IPS-11a (cell line): ENCODE measurements around the gene LRGUK.
"Not testable (repeated sequence)": the region's sequence is repeated elsewhere in the genome, so short reads cannot be mapped to it uniquely, and the experiment has no call there.

Source experiments
- H3K4me3 ChIP-seq: one replicate; pipeline ENCODE4 v1.5.1; 2013; ENCODE audit warnings: low read depth, low read length, control low read depth

The LRGUK gene, protein sequence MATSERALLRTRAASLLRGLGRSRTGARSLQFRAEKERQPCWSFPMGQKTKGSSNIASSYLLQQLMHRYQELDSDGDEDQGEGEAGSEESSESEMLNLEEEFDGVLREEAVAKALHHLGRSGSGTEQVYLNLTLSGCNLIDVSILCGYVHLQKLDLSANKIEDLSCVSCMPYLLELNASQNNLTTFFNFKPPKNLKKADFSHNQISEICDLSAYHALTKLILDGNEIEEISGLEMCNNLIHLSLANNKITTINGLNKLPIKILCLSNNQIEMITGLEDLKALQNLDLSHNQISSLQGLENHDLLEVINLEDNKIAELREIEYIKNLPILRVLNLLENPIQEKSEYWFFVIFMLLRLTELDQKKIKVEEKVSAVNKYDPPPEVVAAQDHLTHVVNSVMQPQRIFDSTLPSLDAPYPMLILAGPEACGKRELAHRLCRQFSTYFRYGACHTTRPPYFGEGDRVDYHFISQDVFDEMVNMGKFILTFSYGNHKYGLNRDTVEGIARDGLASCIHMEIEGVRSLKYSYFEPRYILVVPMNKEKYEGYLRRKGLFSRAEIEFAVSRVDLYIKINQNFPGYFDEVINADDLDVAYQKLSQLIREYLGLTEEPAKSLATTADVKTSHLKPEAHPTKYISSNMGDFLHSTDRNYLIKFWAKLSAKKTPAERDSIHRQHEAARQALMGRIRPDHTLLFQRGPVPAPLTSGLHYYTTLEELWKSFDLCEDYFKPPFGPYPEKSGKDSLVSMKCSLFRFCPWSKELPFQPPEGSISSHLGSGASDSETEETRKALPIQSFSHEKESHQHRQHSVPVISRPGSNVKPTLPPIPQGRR

DNA sequence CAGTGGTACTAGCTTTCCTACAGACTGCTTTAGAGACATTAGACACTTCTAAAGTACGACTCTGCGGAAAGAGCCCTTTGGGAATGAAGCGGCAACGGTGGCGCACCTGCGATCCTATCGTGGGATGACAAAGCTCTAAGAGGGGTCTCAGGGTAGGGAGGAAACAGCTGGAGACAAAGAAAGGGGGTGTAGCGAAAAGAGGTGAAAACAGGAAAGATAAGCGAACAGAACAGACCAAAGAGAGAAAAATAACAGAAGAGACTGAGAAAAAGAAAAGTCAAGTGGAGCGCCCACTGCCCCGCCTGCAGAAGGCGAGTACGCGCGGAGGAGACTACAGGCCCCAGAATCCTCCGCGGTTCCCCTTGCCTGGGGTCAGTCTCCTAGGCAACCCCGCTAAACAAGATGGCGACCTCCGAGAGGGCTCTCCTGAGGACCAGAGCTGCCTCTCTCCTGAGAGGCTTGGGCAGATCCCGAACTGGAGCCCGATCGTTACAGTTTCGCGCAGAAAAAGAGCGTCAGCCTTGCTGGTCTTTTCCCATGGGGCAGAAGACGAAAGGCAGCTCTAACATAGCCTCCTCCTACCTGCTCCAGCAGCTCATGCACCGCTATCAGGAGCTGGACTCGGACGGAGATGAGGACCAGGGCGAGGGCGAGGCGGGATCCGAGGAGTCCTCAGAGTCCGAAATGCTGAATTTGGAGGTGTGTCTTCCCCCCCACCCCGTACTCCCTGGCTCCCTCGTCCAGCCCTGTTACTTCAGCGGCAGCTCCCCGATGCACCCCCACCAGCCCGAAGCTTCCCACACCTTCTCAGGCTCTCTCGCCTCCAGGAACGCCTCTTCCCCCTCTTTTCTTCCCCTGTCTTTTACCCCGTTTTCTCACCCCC is at the start of gene LRGUK:
Gene LRGUK, plus strand, starts transcription at position 375 of the 883 bp plus-strand sequence. Its CDS starts 28 bp downstream, at position 403.
- H3K4me3 ChIP-seq = peak within 1 kb of the TSS; percentile 81

DNA sequence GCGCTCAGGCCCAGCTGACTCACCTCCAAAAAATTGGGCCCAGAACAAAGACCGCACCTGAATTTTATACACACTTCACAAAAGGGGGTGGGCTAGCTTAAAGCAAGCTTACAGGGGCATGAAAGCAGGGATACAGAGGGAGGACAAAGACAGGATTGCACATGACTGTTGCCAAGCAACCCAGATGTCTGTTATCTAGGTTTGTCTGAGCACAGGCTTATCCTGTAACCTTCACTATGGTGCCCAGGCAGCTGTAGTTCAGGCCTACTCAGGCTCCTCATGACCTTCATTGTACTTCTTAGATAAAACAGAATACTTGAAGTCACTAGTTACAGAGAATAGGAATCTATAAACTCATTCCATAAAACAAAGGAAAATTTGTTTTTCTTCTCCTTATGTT is 49.6 kb upstream of the LRGUK start:
- not testable (repeated sequence) for H3K4me3 ChIP-seq

DNA sequence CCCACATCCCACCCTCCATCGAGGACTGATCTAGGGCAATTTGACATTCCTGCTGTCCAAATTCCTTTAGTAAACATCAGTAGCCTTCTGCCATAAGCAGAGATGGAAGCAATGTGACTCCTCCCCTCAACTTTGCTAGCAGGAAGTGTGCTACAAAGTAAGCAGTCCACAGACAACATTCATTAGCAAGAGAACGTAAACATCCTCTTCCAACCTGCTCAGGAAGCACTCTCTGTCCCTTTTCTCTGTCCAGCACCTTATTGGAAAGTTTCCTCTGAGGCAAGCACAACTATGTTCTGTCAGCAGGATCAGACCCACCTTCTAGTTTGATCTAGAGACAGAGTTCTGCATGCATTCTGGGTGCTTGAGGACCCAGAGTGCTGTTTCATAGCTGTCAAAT is 48.1 kb upstream of the LRGUK start:
- H3K4me3 ChIP-seq = no peak overlapping the region

DNA sequence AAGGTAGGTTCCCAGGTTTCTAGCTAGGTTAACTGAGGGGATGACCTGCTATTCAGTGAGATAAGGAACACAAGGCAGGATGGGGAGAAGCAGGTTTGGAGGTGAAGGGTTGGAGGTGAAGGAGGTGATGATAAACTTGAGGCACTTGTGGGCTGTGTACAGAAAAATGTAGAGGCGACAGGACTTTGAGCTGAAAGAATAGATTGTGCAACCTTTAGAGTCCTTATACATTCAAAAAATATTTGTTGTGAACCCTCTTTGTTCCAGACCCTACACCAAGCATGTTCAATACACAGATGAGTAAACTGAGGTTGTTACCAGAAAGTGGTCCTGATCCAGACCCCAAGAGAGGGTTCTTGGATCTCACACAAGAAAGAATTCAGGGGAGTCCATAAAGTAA is 45.4 kb upstream of the LRGUK start:
- H3K4me3 ChIP-seq = no peak overlapping the region

DNA sequence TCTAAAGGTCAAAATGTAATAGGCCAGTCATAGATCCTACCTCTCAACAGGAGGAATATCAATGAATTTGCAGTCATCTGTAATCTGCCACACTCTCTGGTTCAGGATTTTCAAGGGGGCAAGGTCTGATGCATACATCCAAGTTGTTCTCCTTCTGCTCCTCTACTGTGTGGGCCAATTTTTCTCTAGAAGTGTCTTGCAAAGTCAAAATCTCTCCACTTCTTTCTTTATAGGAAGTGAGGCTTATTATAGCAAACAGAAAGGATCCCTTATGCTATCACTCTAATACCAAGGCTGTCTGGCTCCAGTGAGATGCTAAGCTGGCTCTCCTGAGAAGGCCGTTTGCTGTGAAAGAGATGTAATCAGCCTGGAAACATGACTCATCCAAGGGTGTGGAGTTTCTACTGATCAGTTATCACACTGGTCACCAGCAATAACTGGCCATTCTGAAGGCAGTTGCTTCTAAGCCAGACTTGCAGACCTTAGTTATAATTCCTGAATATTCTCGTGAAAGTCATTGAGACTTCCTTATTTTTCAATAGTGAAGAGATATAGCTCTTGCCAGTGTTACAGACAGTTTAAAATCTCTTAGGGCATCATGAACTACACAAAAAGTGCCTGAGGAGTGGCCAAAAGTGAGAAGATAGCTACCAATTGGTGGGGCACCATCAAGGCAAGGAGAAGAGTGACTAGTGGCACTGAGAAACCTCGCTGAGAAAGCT is 43.2 kb upstream of the LRGUK start:
- H3K4me3 ChIP-seq = no peak overlapping the region

DNA sequence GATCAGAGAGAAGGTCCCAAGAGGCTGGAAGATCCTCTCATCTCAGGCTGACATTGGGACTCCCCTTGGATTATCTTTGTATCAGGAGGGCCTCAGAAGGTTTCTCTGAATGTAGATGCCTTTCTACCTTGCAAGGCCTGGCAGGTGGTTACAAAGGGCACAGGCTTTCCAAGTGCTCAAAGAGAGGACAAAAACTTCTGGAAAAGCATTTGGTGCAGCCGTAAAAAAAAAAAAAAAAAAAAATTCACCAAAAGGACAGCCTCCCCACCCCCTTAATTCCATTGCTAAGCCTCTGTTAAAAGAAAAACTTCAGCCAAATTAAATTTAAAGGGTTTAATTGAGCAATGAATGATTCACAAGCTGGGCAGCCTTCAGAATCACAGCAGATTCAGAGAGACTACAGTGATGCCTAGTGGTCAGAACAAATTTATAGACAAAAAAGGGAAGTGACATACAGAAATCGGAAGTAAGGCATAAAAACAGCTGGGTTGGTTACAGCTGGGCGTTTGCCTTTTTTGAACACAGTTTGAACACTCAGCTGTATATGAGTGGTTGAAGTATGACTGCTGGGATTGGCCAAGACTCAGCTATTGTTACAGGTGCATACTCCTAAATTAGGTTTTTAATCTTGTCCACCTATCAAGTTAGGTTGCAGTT is 42.5 kb upstream of the LRGUK start:
- no peak overlapping the region for H3K4me3 ChIP-seq

DNA sequence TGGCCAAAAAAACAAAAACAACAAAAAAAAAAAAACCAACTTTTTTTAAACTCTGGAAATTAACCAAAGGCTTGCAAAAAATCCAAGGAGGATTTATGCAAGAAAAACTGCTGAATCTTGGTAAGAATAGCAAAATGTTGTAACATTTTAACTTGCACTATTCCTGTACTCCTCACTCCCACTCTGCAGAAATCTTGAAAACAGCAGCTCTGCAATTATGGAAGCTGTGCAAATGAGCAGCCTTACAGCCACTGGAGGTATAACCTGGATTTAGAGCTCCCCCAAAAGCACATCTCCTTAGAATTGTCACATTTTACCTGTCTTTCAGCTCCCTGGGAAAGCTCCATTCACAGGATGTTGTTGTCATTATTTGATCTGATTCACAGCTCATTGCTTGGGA is 41.8 kb upstream of the LRGUK start:
- no peak overlapping the region for H3K4me3 ChIP-seq

DNA sequence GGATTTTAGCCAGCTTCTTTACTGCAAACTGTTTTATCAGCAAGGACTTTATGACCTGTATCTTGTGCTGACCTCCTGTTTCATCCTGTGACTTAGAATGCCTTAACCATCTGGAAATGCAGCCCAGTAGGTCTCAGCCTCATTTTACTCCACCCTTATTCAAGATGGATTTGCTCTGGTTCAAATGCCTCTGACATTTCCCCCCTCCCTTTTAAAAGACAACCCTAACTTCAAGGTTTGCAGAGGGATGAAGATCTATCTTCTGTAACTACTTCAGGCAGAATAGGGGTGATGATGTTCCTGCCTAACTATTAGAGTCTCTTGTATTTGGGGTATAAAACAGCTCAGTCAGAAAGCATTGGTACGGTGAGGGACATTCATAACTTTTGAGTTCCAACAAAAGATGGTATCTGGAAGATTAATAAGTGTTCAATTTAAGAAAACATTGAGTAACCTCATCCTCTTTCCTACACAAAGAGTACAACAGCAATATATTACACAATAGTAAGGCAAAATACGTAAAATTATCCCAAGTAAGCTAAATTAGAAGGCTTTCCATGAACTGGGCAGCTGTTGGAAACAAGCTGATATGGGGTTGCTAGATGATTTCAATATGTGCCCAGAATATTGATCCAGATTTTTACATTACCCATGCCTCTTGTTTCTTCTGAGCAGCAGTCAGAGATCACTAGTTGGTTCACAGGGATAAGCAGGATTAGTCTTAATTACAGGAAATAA is 40.0 kb upstream of the LRGUK start:
- no peak overlapping the region for H3K4me3 ChIP-seq

DNA sequence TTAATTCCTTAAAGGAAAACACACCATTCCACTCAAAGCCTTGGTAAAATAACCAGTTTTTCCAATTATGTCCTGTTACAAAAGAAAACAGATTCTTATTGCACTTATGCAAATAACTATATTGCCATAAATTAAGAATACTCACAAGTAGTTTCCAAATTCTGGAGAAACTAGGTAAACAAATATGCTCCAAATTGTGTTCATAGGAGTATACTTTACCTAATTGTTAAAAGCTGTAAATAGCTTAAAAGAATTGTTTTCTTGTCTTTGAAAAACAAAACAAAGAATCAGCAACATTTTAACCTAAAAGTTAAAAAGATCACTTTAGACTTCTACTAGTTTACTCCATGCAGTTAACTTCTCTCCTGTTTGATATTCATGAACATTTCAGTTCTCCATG is 38.9 kb upstream of the LRGUK start:
- H3K4me3 ChIP-seq = no peak overlapping the region

DNA sequence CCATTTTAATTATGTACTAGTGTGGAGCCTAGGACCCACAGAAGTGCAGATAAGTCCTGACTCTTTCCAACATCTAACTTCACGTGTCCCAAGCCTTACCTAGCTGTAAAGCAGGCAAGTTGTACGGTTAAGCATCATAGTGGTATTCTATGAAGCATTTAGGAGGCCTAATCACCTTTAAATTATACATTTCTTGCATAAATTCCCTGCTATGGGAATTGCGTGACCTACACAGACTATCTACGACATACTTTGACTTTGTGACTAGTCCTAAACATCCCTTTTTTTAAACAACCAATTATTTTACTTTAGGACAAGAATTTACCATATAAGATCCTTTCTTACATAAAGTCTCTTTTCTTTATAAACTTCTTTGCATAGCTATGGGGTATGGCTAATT is 37.7 kb upstream of the LRGUK start:
- no peak overlapping the region for H3K4me3 ChIP-seq

DNA sequence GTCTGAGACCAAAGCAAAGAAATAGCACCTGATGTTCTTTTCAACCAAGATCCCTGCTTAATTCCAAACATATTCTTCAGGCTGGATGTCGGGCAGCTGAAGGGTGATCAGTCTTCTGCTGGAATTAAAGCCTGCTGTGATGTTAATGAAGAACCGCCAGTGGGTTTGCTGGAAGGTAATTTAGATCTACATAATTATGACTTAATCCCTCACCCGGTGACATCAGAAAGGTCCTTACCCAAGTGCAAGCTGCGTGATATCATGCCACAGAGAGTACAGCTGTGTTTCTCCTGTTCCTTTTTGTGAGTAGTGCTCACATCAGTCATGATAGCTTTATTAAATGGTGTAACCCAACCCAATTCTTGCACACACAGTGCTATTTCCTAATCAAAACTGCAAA is 29.1 kb upstream of the LRGUK start:
- H3K4me3 ChIP-seq = no peak overlapping the region

DNA sequence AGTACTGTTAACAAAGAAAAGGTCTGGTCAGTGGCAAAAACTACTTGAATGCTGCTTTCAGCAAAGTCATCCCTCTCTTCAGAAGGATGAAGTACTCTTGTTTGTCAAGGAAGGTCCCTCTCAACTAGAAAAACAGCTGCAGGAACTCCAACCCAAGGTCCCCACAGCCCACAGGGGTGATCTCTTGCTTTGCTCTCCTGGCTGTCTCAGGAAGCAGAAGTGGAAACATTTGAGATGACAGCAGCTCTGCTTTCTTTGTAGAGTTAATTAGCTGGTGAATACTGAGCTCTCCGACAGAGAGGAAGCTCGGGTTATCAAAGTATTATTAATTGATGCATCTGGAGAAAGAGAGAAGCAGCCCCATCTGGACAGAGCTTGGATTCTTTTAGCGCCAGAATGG is 25.4 kb upstream of the LRGUK start:
- H3K4me3 ChIP-seq = no peak overlapping the region

DNA sequence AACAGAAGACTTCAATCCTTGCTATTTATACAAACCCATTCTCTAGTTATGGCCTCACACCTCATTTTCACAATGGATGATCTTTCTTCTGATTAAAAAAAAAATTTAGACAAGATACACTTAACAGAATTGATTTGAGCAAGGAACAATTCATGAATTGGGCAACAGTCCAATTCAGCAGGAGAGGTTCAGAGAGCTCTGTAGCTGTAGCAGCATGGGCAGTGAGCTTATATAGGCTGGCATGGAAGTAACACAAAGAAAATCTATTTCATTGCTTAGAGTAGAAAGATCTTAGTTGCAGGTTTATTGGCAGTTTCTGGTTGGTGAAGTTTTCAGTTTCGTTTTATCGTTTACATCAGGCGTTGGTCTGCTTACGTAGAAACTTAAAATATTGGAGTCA is 23.0 kb upstream of the LRGUK start:
- no peak overlapping the region for H3K4me3 ChIP-seq

DNA sequence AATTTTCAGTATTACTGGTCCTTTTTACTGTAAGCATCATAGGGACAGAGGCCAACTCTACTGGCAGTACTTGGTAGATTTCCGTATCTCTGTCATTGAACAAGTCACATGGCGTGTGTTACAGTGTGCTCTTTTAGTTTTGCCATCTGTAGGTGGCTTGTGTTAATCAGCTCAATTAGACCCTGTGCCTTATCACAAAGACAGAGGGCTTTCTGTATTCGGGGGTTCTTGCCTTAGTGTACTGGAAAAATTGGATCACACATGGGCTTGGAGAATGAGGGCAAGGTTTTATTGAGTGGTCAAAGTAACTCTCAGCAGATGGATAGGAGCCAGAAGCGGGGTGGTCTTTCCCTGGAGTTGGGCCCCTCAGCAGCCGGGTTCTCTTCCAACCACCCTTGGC is 21.3 kb upstream of the LRGUK start:
- H3K4me3 ChIP-seq = no peak overlapping the region

DNA sequence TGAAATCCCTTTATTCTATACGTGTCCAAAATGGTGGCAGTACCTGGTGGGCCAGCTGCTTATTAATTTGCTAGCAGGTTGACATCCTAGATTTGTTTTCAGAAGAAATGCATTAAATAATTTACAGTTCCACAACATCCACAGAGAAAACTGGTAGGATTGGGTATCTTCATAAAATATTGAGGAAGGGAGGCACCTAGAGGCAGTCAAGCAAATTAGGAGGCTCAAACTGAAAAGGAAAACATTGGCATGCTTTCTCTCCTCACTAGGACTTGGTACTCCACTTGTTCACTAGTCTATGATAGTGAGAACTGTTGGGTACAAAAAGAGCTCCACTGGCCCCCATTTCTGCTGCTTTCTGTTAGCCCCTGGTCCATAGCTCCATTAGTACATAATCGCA is 18.3 kb upstream of the LRGUK start:
- H3K4me3 ChIP-seq = no peak overlapping the region

DNA sequence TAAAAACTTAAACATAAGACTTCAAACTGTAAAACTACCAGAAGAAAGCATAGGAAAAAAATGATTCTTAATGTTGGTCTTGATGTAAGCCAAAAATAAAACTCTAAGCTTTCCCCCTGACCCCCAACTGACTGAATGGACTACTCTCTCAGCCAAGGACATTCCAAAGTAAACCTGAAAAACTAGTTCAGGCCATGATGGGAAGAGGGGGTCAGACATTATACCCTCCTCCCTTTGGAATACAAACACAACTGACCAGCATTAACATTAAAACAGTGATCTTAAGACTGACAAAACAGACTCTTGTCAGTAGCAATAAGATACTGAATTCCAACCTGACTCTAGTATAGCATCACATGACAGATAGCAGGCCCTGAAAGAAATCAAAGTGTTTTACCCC is 13.5 kb upstream of the LRGUK start:
- no peak overlapping the region for H3K4me3 ChIP-seq

DNA sequence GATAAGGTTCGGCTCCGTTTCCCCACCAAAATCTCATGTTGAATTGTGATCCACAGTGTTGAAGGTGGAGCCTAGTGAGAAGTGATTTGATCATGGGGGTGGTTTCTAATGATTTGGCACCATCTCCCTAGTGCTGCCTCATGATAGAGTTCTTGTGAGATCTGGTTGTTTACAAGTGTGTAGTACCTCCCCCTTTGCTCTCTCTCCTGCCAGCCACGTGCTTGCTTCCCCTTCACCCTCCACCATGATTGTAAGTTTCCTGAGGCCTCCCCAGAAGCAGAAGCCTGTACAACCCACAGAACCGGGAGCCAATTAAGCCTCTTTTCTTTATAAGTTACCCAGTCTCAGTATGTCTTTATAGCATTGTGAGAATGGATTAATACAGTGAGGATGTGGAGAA is 12.1 kb upstream of the LRGUK start:
- H3K4me3 ChIP-seq = no peak overlapping the region

DNA sequence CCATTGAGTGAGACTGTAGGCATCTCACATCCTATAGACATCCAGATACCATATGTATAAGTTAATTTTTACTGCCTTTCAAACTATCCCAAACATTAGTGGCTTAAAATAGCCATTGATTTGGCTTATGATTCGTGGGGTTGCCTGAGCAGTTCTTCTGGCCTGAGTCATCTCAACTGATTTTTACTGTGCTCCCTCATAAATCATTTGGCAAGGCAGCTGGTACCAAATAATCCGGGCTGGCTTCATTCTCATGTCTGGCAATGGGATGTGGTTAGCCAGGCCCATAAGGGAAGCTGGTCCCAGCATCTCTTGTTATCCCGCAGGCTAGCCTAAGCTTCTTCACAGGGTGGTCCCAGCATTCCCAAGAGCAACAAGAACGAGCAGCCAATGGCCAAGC is 6.7 kb upstream of the LRGUK start:
- no peak overlapping the region for H3K4me3 ChIP-seq

DNA sequence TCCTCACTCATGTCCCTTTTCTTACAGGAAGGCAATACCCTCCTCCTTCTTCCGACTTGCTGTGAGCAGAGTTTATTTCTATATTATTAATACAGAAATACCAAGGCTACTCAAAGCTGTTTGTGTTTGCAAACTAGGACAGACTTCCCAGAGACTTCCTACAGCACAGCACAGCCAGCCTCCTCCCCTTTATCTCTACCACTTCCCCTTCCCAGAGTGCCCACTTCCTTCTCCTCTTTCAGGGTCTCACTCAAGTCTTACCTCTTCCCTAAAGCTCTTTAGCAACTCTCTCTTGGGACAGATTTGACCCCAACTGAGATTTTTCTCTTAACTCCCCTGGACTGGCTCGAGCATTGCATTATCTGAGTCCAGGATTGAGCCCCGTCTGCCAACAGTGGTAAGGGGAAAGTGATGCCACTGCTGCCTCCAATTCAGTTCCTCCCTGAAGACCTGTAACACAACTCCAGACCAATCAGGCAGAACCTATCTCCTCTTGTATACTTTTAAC is 5.5 kb upstream of the LRGUK start:
- H3K4me3 ChIP-seq = no peak overlapping the region
